Stimulated activated naive CD8-positive, alpha-beta T cell treated with anti-CD3 and anti-CD28 coated beads, Interleukin-15, amount 100 ng/mL, for 72 hours (primary cell): ENCODE results near the gene MAN2B2.
A peak's percentile ranks its signal among the peaks of the same experiment; 100 is the strongest.

Experiments used
- ATAC-seq: fragments of 150-1000 bp; cut with Tn5 transposase; 2 replicates; pipeline ENCODE4 v1.10.0; 2021; ENCODE audit warnings: mild to moderate bottlenecking, moderate library complexity
- DNase-seq, 2 donors: peaks; one replicate each; pipeline ENCODE4 v3.0.0; 2021 to 2022
- H3K27ac Mint-ChIP-seq, 2 donors: one replicate each; pipeline ENCODE4 v1.8.0; 2022; ENCODE audit warnings: mild to moderate bottlenecking in 2 of 2, mixed read lengths in 2 of 2, moderate library complexity in 2 of 2
- H3K27me3 Mint-ChIP-seq: one replicate; pipeline ENCODE4 v1.8.0; 2022; ENCODE audit warnings: mixed read lengths
- H3K4me1 Mint-ChIP-seq: one replicate; pipeline ENCODE4 v1.8.0; 2022; ENCODE audit warnings: mild to moderate bottlenecking, mixed read lengths
- H3K4me3 Mint-ChIP-seq, 2 donors: one replicate each; pipeline ENCODE4 v1.8.0; 2022; ENCODE audit warnings: mild to moderate bottlenecking in 2 of 2, mixed read lengths in 2 of 2, moderate library complexity in 1 of 2
- H3K9me3 Mint-ChIP-seq, 2 donors: one replicate each; pipeline ENCODE4 v1.8.0; 2022; ENCODE audit warnings: mixed read lengths in 2 of 2

Gene MAN2B2

DNA sequence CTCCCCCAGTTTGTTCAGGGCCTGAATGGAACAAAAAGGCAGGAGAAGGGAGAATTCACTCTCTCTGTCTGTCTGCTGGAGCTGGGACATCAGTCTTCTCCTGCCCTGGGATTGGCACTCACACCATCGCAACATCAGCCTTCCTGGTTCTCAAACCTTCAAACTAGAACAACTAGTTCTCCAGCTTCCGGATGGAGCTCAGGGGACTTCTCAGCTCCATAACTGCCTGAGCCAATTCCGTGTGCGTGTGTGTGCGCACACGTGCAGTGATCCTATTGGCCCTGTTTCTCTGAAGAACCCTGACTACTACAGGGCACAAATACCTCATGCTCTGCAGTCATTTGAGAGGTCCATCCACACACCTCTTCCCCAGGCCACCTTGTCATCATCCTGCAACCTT, 18.7 kb upstream of the MAN2B2 start:
- no peak for DNase-seq
- Mint-ChIP-seq H3K4me1 (peaks cover 5% of the 10 kb centered on the region), H3K9me3 (peaks cover 12 to 15% of the 10 kb centered on the region in 2 donors), H3K27me3 (peaks cover 70% of the 10 kb centered on the region), H3K4me3 (no peak overlapping the region), H3K27ac (no peak overlapping the region)
- ATAC-seq = no peak

DNA sequence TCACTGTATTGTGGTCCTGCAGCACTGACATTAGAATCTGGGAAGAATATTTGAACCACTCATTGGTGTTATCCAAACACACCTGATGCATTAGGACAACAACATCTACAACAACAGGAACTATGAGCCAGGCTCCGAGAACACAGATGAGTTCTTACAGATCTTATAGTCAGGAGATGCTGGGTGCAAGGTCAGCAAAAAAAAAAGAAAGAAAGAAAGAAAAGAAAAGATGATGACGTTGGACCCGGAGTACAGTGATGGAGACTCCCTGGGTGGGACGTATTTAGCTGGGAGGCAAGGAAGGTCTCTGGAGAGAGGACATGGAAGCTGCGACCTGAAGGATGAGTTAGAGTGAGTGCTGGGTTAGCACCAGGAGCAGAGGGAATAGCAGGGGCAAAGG, 17.8 kb upstream of the MAN2B2 start:
- DNase-seq = no peak
- peaks cover 6 to 7% of the 10 kb centered on the region in 2 donors for H3K9me3 Mint-ChIP-seq
- H3K4me3 Mint-ChIP-seq = no peak overlapping the region
- H3K4me1 Mint-ChIP-seq = peaks cover 13% of the 10 kb centered on the region
- H3K27me3 Mint-ChIP-seq = peaks cover 74% of the 10 kb centered on the region
- no peak overlapping the region for H3K27ac Mint-ChIP-seq
- no peak for ATAC-seq

DNA sequence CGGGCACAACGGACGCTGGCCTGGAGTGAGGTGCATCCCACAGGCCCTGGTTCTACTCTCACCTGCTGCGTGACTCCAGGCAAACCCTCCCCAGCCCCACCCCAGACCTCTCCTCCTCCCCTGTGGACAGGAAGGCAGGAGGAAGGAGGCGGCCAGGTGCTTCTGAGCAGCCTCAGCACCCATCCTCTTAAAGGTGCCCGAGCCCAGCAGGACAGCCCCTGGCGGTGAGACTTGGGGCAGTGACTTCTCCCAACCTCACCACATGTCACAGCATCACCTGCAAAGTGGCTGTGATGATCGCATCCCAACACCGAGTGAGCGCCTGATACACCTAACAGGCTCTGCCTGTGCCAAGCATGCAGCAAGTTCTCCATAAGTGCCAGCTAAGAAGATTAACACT, 17.1 kb upstream of the MAN2B2 start:
- Mint-ChIP-seq H3K4me1 (peaks cover 18% of the 10 kb centered on the region), H3K4me3 (no peak overlapping the region), H3K9me3 (peaks cover 0 to under 1% of the 10 kb centered on the region in 2 donors), H3K27ac (no peak overlapping the region), H3K27me3 (peaks cover 78% of the 10 kb centered on the region)
- DNase-seq (no peak), ATAC-seq (no peak)

DNA sequence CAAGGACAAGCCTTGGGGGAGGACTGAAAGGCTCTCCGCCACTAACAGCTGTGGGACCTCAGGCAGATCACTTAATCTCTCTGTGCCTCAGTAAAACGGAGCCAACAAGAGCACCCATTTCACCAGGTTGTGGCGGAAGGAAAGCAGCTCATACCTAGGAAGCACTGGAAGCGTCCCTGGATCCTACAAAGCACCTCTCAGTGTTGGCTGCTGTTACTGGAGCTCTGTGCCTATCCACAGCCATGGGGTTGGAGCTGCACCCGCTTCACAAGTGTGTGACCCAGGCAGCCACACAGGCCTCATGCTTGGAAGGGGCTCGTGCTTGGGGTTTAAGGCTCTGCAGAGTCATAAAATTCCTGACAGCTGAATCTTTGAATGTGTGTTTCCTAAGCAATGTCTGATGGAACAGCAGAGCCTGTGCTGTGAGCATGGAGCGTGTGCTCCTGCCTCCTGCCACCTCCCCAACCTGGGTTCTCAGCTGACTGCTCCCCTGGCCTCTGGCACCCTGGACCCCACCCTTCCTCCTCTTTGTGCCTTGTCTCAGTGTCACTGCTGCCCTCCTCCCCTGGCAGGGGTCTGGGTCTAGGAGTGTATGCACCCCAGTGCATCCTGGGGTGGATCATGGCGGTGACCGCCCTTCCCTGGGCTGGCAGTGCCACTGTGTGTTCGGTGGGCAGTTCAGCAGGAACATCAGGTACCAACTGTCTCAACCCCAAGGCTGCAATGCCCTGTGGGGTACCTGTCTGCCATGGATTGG, 14.4 kb upstream of the MAN2B2 start:
- Mint-ChIP-seq H3K27ac (no peak overlapping the region), H3K9me3 (peaks cover 0 to 9% of the 10 kb centered on the region in 2 donors), H3K4me3 (no peak overlapping the region), H3K27me3 (peaks cover 84% of the 10 kb centered on the region), H3K4me1 (peaks cover 18% of the 10 kb centered on the region)
- DNase-seq = no peak
- no peak for ATAC-seq

DNA sequence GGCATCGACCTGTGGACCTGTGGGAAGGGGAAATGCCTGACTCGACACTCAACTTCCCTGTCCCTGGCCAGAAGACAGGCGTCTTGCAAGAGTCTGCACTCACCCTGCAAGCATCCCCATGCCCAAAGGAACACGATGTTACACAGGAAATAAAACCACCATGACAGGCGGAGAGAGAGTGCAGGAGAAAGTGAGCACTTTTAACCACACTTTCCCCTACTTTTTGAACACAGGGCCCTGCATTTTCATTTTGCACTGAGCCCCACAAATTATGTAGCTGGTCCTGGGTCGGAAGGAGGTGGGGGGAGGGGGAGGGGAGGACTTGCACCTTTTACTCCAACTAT, 13.8 kb upstream of the MAN2B2 start:
- ATAC-seq (no peak), DNase-seq (no peak)
- Mint-ChIP-seq H3K9me3 (peaks cover 0 to 9% of the 10 kb centered on the region in 2 donors), H3K4me1 (peaks cover 18% of the 10 kb centered on the region), H3K4me3 (no peak overlapping the region), H3K27ac (no peak overlapping the region), H3K27me3 (peaks cover 88% of the 10 kb centered on the region)

DNA sequence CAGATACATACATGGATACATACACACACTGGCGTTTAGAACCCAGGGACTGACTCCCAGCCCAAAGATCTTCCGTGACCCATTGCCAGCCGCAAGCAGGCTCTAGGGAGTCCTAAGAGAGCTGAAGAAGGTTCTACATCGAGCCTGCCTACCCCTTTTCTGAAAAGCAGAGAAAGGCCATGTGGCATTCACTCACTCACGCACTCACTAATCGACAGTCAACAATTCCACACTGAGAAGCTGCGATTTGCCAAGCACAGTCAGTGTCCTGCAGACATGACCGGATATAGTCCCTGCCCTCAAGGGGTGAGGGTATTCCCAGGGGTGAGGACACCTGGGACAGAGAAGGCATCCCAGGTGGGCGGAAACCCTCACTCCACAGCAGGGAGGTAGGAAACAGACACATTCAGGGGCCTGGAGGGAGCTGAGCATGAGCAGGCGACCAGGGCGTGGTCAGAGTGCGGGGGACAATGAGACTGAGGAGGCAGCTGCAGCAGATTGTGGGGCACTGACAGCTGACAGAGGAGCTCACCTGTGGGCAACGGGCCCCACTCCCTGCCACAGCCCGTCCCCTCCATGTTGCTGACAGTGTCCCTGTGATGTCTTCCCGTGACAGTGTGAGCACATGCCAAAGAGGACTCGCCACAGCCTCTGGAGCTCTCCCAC, 13.2 kb upstream of the MAN2B2 start:
- no peak overlapping the region for H3K4me3 Mint-ChIP-seq
- no peak for ATAC-seq
- peaks cover 82% of the 10 kb centered on the region for H3K27me3 Mint-ChIP-seq

DNA sequence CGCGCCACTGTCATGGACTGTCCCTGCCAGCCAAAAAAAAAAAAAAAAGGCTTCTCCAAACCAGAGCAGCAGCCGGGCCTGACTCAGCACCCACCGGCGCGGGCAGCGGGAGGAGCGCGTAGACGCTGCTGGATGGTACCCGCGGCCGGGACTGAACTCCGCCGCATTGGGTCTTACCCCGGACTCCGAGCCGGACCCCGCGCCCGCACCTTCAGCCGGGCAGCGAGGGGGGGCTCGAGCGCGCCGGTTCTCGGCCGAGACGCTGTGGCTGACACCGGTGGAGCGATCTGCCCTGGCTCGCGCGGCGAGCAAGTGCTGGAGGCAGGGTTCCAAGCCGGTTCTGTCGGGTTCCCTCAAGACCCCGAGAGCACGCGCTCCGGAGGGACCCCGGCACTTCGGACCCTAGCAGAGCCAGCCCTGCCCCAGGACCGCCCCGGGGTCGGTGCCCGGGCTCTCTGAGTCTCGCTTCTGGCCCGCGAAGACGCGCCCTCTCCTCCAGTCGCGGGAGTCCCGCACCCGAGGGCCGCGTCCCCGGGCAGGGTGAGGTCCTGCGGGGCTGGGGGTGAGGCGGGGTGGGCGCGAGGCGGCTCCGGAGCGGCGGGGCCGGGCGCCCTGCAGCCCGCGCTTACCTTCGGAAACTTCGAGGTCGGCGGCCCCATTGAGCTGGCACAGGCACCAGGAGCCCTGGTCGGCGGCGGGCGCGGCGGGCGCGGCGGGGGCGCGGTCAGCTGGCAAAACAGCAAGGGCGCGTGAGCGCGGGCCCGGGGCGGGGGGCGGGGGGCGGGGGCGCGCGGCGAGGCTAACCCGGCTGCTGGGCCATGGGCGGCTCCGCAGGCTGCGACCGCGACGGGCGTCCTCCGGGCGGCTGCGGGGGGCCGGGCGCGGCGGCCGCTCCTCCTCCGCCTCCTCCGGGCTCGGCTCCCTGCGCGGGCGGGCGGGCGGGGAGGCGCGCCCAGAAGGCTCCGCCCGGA, 11.8 kb upstream of the MAN2B2 start:
- DNase-seq = no peak
- H3K4me3 Mint-ChIP-seq = peak overlapping the region in 1 of 2 donors; percentile 41
- H3K4me1 Mint-ChIP-seq = peaks cover 18% of the 10 kb centered on the region
- H3K9me3 Mint-ChIP-seq = peaks cover 0 to 9% of the 10 kb centered on the region in 2 donors
- peaks cover 71% of the 10 kb centered on the region for H3K27me3 Mint-ChIP-seq
- peak; percentile 25 for ATAC-seq
- H3K27ac Mint-ChIP-seq = no peak overlapping the region

More for the DNA sequence above, 13.2 kb upstream of the MAN2B2 start:
- no peak for DNase-seq
- Mint-ChIP-seq H3K27ac (no peak overlapping the region), H3K9me3 (peaks cover 0 to 9% of the 10 kb centered on the region in 2 donors), H3K4me1 (peaks cover 18% of the 10 kb centered on the region)

DNA sequence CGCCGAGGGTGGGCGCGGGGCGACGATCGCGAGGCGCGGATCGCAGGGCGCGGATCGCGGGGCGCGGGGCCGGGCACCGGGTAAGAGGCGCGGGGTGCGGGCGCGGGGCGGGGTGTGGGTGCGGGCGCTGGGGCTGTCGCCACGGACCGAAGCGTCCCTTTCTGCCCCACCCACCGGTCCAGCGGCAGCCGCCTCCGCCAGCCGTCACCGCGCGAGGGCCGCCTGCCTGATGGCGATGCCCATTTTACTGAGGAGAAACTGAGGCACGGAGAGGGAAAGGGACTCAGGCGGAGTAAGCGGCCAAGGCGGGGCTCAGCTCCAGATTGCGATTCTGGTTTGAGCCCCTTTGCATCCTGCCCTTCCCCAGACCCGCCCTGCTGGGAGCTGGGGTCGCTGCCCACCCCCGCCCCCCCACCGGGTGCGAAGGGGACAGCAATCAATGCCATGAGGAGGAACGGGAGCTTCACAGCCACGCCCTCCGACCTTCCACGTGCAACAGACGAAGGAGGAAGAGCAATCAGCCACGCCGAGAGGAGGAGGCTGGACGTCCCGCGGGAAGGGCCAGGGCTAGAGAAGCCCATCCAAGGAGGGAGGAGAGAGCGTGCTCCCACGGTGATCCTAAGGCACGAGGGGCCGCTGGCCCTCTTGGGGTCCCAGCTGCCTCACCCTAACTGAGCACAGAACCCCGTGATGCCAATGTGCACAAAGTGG, 10.9 kb upstream of the MAN2B2 start:
- H3K4me1 Mint-ChIP-seq = peaks cover 18% of the 10 kb centered on the region
- peaks cover 62% of the 10 kb centered on the region for H3K27me3 Mint-ChIP-seq
- H3K27ac Mint-ChIP-seq = no peak overlapping the region
- DNase-seq (no peak), ATAC-seq (no peak)
- H3K4me3 Mint-ChIP-seq = no peak overlapping the region
- H3K9me3 Mint-ChIP-seq = peaks cover 0 to 9% of the 10 kb centered on the region in 2 donors

DNA sequence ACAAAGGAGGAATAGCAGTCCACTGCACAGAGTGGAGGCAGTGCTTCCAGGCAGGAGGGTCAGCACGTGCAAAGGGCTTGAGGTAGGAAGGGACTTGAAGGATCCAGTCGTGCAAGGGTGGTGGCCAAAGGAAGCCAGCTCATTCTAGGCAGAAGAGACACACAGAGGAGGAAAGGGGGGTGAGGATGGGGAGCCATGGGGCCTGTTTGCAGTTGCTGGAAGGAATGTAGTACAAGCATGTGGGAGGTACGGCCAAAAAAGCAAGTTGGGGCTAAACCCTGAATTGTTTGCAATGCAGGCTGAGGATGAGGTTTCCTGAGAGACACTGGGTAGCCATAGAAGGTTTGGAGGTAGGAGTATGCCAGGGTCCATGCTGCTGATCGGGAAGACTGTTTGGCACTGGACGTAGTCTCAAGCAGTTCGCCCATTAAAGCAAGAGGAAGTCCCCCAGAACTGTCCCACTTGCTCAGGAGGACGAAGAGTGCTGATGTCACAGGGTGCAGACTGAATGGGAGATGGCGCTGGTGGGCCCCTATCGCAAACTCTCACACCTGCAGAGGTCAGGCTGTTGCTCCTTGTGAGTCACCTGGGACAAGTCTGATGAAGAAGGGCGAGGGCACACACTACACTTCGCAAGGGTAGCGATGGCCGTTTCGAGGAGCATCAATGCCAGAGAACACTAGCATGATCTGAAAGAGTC, 9.1 kb upstream of the MAN2B2 start:
- ATAC-seq (no peak), DNase-seq (no peak)
- H3K9me3 Mint-ChIP-seq = peaks cover 0 to 10% of the 10 kb centered on the region in 2 donors
- H3K4me1 Mint-ChIP-seq = peaks cover 17% of the 10 kb centered on the region
- no peak overlapping the region for H3K27ac Mint-ChIP-seq
- peaks cover 45% of the 10 kb centered on the region for H3K27me3 Mint-ChIP-seq
- no peak overlapping the region for H3K4me3 Mint-ChIP-seq

DNA sequence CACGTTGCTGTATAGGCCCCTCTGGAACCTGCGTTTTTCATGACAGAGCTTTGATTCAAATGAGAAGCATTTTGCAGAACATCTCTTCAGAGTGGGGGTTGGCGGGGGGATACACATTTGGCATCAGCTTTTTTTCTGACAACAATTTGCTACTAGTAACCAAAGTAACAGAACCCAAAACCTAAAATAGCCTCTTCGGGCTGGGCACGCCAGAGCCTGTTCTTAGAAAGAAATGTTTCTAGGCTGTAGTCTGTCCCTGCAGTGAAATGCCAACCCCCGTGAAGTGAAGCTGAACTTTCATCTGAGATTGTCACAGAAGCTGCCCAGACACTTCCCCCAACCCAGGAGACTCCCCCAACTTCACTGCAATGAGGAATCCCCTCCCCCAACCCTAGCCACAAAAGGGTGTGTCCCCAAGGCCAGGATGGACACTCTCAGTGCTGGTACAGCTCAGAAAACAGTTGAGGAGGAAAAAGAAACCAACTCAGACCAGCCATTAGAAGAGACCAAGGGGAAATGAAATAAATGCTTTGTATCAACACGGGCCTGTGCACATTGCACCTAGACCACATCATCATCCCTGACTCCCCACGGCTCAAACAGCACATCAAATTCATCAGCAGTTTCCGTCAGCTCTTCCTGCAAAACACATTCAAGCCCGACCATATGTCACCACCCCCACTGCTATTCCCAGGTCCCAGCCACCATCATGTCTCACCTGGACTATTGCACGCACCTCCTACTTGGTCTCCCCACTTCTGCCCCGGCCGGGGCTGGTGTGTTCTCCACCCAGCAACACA, 8.4 kb upstream of the MAN2B2 start:
- Mint-ChIP-seq H3K27ac (no peak overlapping the region), H3K4me3 (no peak overlapping the region), H3K27me3 (peaks cover 37% of the 10 kb centered on the region), H3K4me1 (peaks cover 10% of the 10 kb centered on the region), H3K9me3 (peaks cover 0 to 17% of the 10 kb centered on the region in 2 donors)
- no peak for DNase-seq
- no peak for ATAC-seq

DNA sequence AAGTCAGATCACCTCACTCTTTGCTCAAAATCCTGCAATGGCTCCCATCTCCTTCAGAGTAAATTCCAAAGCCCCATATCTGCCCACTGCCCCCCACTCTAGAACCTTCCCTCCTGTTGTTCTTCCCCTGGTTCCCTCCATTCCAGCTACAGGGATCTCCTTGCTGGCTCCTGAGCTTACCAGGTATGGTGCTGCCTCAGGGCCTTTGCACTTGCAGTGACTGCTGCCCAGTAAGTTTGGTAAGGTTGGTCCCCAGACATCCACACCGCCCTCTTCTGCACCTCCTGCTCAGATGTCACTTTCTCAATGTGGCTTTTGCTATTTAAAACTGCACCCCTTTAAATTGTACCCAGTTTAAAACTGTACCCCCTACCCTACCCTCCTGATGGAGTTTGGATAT, 7.8 kb upstream of the MAN2B2 start:
- peaks cover 0 to 19% of the 10 kb centered on the region in 2 donors for H3K9me3 Mint-ChIP-seq
- no peak overlapping the region for H3K27ac Mint-ChIP-seq
- H3K27me3 Mint-ChIP-seq = peaks cover 31% of the 10 kb centered on the region
- H3K4me1 Mint-ChIP-seq = peaks cover 4% of the 10 kb centered on the region
- no peak overlapping the region for H3K4me3 Mint-ChIP-seq
- DNase-seq (no peak), ATAC-seq (no peak)

DNA sequence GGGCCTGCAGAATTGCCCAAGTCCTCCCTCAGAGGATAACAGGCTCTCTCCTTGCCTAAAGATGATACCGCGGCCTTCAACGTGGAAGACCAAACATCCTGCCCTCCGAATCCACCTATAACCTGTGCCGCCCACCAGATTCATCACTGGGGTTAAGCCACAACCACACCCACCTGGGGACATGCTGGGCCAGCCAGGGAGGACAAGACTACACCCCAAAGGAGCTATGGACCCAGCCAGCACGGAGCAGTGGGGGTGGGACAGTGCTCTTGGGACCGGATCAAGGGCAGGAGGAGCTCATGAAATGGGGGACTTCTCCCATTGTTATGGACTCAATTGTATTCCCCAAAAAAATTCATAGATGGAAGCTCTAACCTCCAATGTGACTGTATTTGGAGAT, 6.8 kb upstream of the MAN2B2 start:
- H3K9me3 Mint-ChIP-seq = peaks cover 0 to 19% of the 10 kb centered on the region in 2 donors
- ATAC-seq (no peak), DNase-seq (no peak)
- H3K4me3 Mint-ChIP-seq = no peak overlapping the region
- H3K27me3 Mint-ChIP-seq = peaks cover 24% of the 10 kb centered on the region
- H3K27ac Mint-ChIP-seq = no peak overlapping the region
- H3K4me1 Mint-ChIP-seq = no peaks in the 10 kb centered on the region

DNA sequence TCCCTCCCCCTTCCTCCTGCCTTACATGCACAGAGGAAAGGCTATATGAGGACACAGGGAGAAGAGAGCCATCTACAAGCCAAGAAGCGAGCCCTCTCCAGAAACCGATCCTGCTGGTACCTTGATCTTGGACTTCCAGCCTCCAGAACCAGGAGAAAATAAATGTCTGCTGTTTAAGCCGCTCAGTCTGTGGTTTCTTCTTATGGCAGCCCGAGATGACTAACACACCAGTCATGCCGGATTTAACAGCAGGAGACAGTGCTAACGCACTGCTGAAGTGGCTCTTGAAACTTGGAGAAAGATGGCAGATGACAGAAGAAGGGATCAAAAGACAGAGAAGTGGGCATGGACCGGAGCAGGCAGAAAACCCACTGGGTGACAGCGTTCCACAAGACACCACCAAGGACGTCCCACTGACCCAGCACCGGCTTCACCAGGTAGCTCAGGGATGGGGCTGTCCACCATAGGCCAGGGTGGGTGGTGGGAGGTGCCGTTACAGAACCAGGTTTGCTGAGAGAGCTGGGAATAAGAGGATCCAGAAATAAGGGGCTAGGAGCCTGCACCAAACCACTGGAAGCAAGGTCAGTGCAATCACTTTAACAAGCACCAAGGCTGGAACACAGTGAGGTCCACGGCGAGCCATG, 6.2 kb upstream of the MAN2B2 start:
- Mint-ChIP-seq H3K27me3 (peaks cover 24% of the 10 kb centered on the region), H3K4me1 (no peaks in the 10 kb centered on the region), H3K4me3 (no peak overlapping the region), H3K27ac (no peak overlapping the region), H3K9me3 (peaks cover 0 to 19% of the 10 kb centered on the region in 2 donors)
- DNase-seq = no peak
- ATAC-seq = no peak

DNA sequence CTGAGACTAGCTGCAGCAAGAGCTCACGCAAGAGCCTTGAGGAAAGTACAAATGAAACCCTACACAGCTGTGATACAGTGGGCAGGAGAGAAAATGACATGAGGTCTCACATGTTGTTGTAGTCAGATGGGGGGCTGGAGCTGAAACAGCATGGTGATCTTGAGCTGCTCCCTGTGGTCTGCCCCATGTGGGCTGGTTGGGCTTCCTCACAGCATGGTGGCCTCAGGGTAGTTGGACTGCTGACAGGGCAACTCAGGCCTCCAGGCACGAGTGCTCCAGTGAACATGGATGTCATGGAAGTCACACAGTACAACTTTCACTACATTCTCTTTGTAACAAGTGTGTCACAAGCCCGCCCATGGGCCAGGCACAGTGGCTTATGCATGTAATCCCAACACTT, 3.4 kb upstream of the MAN2B2 start:
- no peak for ATAC-seq
- Mint-ChIP-seq H3K4me3 (no peak overlapping the region), H3K9me3 (peaks cover 0 to 10% of the 10 kb centered on the region in 2 donors), H3K4me1 (peaks cover 13% of the 10 kb centered on the region), H3K27ac (no peak overlapping the region), H3K27me3 (no peaks in the 10 kb centered on the region)
- no peak for DNase-seq
